ENCODE results near the gene LCMT1. TPM values are rescaled to one million over a fixed set of nuclear protein-coding genes. Genes with fewer than 3 reads are reported as not detected.
"Not testable (repeated sequence)": the region's sequence is repeated elsewhere in the genome, so short reads cannot be mapped to it uniquely, and the experiment has no call there.

Gene LCMT1
- total RNA-seq, 6 experiments from 2014 or later: 31.7 to 44.1 (median 41.5) TPM

DNA sequence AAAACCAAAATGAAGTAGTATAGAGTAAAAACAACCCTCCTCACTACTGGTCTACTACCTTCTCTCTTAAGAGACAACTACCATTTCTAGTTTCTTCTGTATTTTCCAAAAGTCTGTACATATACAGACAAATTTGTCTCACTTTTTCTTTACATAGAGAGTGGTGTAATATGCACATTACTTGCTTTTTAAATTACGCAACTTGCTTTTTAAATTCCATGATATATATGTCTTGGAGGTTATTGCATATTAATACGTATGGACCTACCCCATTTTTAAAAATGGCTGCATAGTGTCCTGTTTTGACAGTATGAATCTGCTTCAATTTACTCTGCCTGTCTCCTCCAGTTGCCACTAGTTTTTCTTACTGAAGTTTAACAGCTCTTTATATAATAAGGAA is 62.7 kb downstream of the LCMT1 start:
- H3K4me3 Mint-ChIP-seq: no peak overlapping the region
- H3K36me3 Mint-ChIP-seq (ENCODE audit: low read depth): peaks cover 27% of the 10 kb centered on the region
- H3K4me1 Mint-ChIP-seq (ENCODE audit: low read depth): no peaks in the 10 kb centered on the region
- no peak for DNase-seq
- H3K27me3 Mint-ChIP-seq (ENCODE audit: insufficient read depth): no peaks in the 10 kb centered on the region
- TF ChIP-seq, protein P1, sequence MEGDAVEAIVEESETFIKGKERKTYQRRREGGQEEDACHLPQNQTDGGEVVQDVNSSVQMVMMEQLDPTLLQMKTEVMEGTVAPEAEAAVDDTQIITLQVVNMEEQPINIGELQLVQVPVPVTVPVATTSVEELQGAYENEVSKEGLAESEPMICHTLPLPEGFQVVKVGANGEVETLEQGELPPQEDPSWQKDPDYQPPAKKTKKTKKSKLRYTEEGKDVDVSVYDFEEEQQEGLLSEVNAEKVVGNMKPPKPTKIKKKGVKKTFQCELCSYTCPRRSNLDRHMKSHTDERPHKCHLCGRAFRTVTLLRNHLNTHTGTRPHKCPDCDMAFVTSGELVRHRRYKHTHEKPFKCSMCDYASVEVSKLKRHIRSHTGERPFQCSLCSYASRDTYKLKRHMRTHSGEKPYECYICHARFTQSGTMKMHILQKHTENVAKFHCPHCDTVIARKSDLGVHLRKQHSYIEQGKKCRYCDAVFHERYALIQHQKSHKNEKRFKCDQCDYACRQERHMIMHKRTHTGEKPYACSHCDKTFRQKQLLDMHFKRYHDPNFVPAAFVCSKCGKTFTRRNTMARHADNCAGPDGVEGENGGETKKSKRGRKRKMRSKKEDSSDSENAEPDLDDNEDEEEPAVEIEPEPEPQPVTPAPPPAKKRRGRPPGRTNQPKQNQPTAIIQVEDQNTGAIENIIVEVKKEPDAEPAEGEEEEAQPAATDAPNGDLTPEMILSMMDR (IDR thresholded peaks at IDR 0.05): no peak
- no peaks in the 10 kb centered on the region for H3K9me3 Mint-ChIP-seq
- H3K27ac Mint-ChIP-seq: no peak overlapping the region

DNA sequence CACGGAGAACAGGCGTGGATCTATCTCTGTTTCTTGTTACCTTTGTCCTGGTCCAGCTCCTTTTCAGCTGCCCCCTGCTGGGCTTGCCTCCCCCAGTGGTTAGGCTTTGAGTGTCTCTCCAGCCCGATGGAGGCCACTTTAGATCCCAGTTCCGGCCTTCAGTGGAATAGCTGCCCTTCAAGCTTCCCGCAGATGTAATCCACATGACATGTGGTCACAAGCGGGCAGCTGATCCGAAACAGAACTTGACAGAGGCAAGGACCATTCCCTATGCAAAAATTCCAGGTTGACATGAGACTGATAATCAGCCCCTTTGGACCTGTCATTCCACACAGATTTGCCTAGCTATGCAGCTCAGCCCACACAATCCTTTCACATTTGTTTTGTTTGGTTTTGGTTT is 64.6 kb downstream of the LCMT1 start:
- TF ChIP-seq, protein P1 (IDR thresholded peaks at IDR 0.05): no peak
- Mint-ChIP-seq H3K4me1 (ENCODE audit: low read depth) (no peaks in the 10 kb centered on the region), H3K36me3 (ENCODE audit: low read depth) (peaks cover 15% of the 10 kb centered on the region), H3K9me3 (no peaks in the 10 kb centered on the region), H3K4me3 (no peak overlapping the region), H3K27me3 (ENCODE audit: insufficient read depth) (no peaks in the 10 kb centered on the region), H3K27ac (no peak overlapping the region)
- DNase-seq: no peak

DNA sequence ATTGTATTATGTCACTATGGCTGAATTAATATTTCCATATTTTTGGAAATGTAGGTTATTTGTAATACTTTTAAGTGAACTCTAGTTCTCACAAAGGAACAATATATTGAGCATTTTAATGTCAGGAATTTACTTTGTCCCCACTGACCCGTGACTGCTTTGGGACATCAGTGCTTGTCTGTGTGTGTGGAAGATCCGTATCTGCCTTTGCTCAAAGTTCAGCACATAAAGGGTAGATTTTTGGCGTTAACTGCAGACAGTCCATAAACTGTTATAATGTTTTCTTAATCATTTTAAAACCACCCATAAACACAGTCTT is 65.9 kb downstream of the LCMT1 start:
- no peaks in the 10 kb centered on the region for H3K27me3 Mint-ChIP-seq (ENCODE audit: insufficient read depth)
- no peaks in the 10 kb centered on the region for H3K4me1 Mint-ChIP-seq (ENCODE audit: low read depth)
- TF ChIP-seq, protein P1 (IDR thresholded peaks at IDR 0.05): no peak
- peaks cover 15% of the 10 kb centered on the region for H3K36me3 Mint-ChIP-seq (ENCODE audit: low read depth)
- DNase-seq: no peak
- H3K27ac Mint-ChIP-seq: no peak overlapping the region
- H3K4me3 Mint-ChIP-seq: no peak overlapping the region
- H3K9me3 Mint-ChIP-seq: no peaks in the 10 kb centered on the region

DNA sequence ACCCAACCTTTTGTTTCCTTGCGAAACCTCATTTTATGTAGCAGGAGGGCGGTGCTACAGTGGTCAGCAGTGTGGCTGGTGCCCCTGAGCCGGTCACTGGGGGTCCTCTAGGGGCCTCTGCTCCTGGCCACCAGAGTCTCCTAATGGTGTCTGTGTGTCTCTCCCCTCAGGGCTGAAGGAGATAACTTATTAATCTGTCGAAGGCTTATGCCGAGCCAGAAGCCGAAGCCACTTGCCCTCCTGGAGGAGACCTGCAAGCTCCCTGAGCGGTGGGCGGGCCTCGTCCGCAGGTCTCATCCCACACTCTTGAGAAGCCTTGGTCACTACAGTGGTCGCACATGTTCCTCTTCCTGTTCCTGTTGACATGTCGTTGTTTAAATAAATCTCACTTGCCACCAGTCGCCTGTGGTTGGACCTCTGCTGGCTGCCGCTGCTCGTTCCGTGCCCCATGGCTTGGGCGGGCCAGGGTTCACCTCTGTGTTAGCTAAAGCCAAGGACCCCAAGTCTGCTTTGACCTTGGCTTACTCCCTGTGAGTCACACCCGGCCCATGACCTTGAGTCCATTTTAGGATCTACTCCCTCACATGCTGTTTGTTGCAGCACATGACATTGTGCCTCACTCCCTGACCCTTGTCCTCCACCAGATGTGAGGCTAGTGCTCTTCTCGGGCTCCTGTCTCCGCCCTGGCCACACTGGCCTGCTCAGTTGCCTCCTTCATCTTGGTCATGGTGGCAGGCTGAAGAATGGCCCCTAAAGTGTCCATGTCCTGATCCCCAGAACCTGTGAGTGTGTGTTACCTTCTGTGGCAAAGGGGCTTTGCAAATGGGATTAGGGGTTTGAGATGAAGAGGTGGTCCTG is 66.5 kb downstream of the LCMT1 start:
- no peak for DNase-seq
- Mint-ChIP-seq H3K27me3 (ENCODE audit: insufficient read depth) (no peaks in the 10 kb centered on the region), H3K4me3 (no peak overlapping the region), H3K9me3 (no peaks in the 10 kb centered on the region), H3K4me1 (ENCODE audit: low read depth) (no peaks in the 10 kb centered on the region), H3K36me3 (ENCODE audit: low read depth) (peaks cover 15% of the 10 kb centered on the region), H3K27ac (no peak overlapping the region)
- TF ChIP-seq, protein P1 (IDR thresholded peaks at IDR 0.05): no peak

DNA sequence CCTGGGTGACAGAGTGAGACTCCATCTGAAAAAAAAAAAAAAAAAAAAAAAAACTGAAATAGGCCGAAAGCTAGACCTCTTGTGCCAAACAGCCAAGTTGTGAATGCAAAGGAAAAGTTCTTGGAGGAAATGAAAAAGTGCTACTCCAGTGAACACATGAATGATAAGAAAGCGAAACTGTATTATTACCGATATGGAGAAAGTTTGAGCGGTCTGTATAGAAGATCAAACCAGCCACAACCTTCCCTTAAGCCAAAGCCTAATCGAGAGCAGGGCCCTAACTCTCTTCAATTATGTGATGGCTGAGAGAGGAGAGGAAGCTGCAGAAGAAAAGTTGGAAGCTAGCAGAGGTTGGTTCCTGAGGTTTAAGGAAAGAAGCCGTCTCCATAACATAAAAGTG is 69.7 kb downstream of the LCMT1 start:
- not testable (repeated sequence) for H3K9me3 Mint-ChIP-seq; H3K27me3 Mint-ChIP-seq (ENCODE audit: insufficient read depth); H3K4me1 Mint-ChIP-seq (ENCODE audit: low read depth); H3K27ac Mint-ChIP-seq; H3K4me3 Mint-ChIP-seq; DNase-seq; H3K36me3 Mint-ChIP-seq (ENCODE audit: low read depth)

DNA sequence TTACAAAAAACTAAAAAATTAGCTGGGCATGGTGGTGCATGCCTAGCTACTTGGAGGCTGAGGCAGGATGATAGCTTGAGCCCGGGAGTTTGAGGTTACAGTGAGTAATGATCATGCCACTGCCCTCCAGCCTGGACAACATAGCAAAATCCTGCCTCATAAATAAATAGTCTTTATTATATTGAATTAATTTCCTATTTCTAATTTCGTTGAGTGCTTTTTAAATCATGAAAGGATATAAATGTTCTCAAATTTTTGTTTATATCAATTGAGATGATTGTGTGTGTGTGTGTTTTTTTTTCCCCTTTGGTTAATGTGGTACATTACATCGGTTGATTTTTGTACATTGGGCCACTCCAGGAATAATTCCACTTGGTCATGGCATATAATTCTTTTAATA is 73.2 kb downstream of the LCMT1 start:
- Mint-ChIP-seq H3K4me1 (ENCODE audit: low read depth) (peaks cover 18% of the 10 kb centered on the region), H3K9me3 (no peaks in the 10 kb centered on the region), H3K27ac (no peak overlapping the region), H3K4me3 (no peak overlapping the region), H3K27me3 (ENCODE audit: insufficient read depth) (peaks cover 4% of the 10 kb centered on the region; the same call in 1 of the 2 replicates), H3K36me3 (ENCODE audit: low read depth) (no peaks in the 10 kb centered on the region)
- TF ChIP-seq, protein P1 (IDR thresholded peaks at IDR 0.05): no peak
- no peak for DNase-seq
